Mesenchymal stem cell (in vitro differentiated cells and primary cell): ENCODE measurements around the gene THAP7.
A peak's percentile ranks its signal among the peaks of the same experiment; 100 is the strongest.

Experiments
- DNase-seq: peaks from one replicate; pipeline ENCODE4 v3.0.0-alpha.2; 2013
- H2AFZ ChIP-seq: one replicate; pipeline ENCODE4 v1.6.1; 2013; ENCODE audit warnings: low read depth, mild to moderate bottlenecking, control low read depth, inconsistent platforms, low read length, moderate library complexity
- H2AK5ac ChIP-seq: 2 replicates; pipeline ENCODE4 v1.6.1; 2013; ENCODE audit warnings: low read length, moderate library complexity, mild to moderate bottlenecking, inconsistent platforms; ENCODE audit not compliant: severe bottlenecking
- H2BK120ac ChIP-seq: one replicate; pipeline ENCODE4 v1.6.1; 2013; ENCODE audit warnings: low read depth, mild to moderate bottlenecking, inconsistent platforms, low read length, moderate library complexity
- H2BK12ac ChIP-seq, 2 experiments: one replicate each; pipeline ENCODE4 v1.6.1; 2013; ENCODE audit warnings: inconsistent platforms in 2 of 2, low read length in 2 of 2, mild to moderate bottlenecking in 2 of 2, moderate library complexity in 2 of 2, control low read depth in 1 of 2
- H2BK15ac ChIP-seq: one replicate; pipeline ENCODE4 v1.6.1; 2013; ENCODE audit warnings: mild to moderate bottlenecking, low read depth, inconsistent platforms; ENCODE audit not compliant: poor library complexity, severe bottlenecking
- H2BK5ac ChIP-seq: 2 replicates; pipeline ENCODE4 v1.6.1; 2013; ENCODE audit warnings: low read depth, mild to moderate bottlenecking, low read length, control low read depth, inconsistent platforms; ENCODE audit not compliant: poor library complexity, severe bottlenecking
- H3K14ac ChIP-seq, 2 experiments: one replicate each; pipeline ENCODE4 v1.6.1; 2013; ENCODE audit warnings: inconsistent platforms in 2 of 2, low read length in 2 of 2, control low read depth in 1 of 2, mild to moderate bottlenecking in 1 of 2, moderate library complexity in 1 of 2
- H3K18ac ChIP-seq, 2 experiments: one replicate each; pipeline ENCODE4 v1.6.1; 2013; ENCODE audit warnings: inconsistent platforms in 2 of 2, low read length in 2 of 2, control low read depth in 1 of 2, low read depth in 1 of 2, mild to moderate bottlenecking in 1 of 2
- H3K23ac ChIP-seq, 2 experiments: one replicate each; pipeline ENCODE4 v1.6.1; 2013; ENCODE audit warnings: inconsistent platforms in 2 of 2, low read length in 2 of 2, mild to moderate bottlenecking in 2 of 2, moderate library complexity in 2 of 2, control low read depth in 1 of 2
- H3K27ac ChIP-seq: 2 replicates; pipeline ENCODE4 v1.5.1; 2013; ENCODE audit warnings: mild to moderate bottlenecking, moderate library complexity, low read length, control low read depth, inconsistent platforms; ENCODE audit not compliant: poor library complexity, severe bottlenecking
- H3K27me3 ChIP-seq, 2 experiments: 2 replicates each; pipeline versions ENCODE4 v1.6.1 to v1.7.0; 2013; ENCODE audit warnings: low read length in 2 of 2, mild to moderate bottlenecking in 2 of 2, moderate library complexity in 2 of 2, control low read depth in 1 of 2, inconsistent platforms in 1 of 2; ENCODE audit not compliant: control insufficient read depth in 1 of 2, insufficient read depth in 1 of 2
- H3K36me3 ChIP-seq, 2 experiments: 2 replicates each; pipeline versions ENCODE4 v1.6.1 to v1.7.0; 2013; ENCODE audit warnings: low read length in 2 of 2, control low read depth in 1 of 2, inconsistent platforms in 1 of 2, low read depth in 1 of 2, mild to moderate bottlenecking in 1 of 2; ENCODE audit not compliant: insufficient read depth in 2 of 2, control insufficient read depth in 1 of 2
- H3K4ac ChIP-seq, 2 experiments: one replicate each; pipeline ENCODE4 v1.6.1; 2013; ENCODE audit warnings: inconsistent platforms in 2 of 2, low read length in 2 of 2, mild to moderate bottlenecking in 2 of 2, moderate library complexity in 2 of 2, control low read depth in 1 of 2, low read depth in 1 of 2
- H3K4me1 ChIP-seq: 2 replicates; pipeline ENCODE4 v1.6.1; 2013; ENCODE audit warnings: low read depth, low read length, control low read depth; ENCODE audit not compliant: control insufficient read depth, insufficient read depth
- H3K4me2 ChIP-seq: 2 replicates; pipeline ENCODE4 v1.6.1; 2013; ENCODE audit warnings: low read length, mild to moderate bottlenecking, inconsistent platforms; ENCODE audit not compliant: poor library complexity, severe bottlenecking
- H3K4me3 ChIP-seq, 2 experiments: 2 replicates each; pipeline versions ENCODE4 v1.5.1 to v1.7.0; 2013; ENCODE audit warnings: low read length in 2 of 2, mild to moderate bottlenecking in 2 of 2, control low read depth in 1 of 2, low read depth in 1 of 2; ENCODE audit not compliant: insufficient read depth in 1 of 2
- H3K79me1 ChIP-seq: replicated peaks from 2 replicates; pipeline ENCODE4 v1.6.1; 2013; ENCODE audit warnings: mild to moderate bottlenecking, control low read depth, low read length, inconsistent platforms; ENCODE audit not compliant: poor library complexity, severe bottlenecking
- H3K9ac ChIP-seq: 2 replicates; pipeline ENCODE4 v1.7.0; 2013; ENCODE audit warnings: mild to moderate bottlenecking, low read length, moderate library complexity
- H3K9me3 ChIP-seq: 2 replicates; pipeline ENCODE4 v1.7.0; 2013; ENCODE audit warnings: mild to moderate bottlenecking, low read length; ENCODE audit not compliant: control insufficient read depth
- H4K8ac ChIP-seq: one replicate; pipeline ENCODE4 v1.6.1; 2013; ENCODE audit warnings: inconsistent platforms, mild to moderate bottlenecking, low read length, moderate library complexity
- H4K91ac ChIP-seq: one replicate; pipeline ENCODE4 v1.6.1; 2013; ENCODE audit warnings: mild to moderate bottlenecking, low read length, inconsistent platforms
- WGBS: methylation state at CpG from one replicate; pipeline ENCODE4 v1.1.7; 2013; ENCODE audit warnings: mixed read lengths; 5-methylcytosine and 5-hydroxymethylcytosine counted together

The THAP7 gene

DNA sequence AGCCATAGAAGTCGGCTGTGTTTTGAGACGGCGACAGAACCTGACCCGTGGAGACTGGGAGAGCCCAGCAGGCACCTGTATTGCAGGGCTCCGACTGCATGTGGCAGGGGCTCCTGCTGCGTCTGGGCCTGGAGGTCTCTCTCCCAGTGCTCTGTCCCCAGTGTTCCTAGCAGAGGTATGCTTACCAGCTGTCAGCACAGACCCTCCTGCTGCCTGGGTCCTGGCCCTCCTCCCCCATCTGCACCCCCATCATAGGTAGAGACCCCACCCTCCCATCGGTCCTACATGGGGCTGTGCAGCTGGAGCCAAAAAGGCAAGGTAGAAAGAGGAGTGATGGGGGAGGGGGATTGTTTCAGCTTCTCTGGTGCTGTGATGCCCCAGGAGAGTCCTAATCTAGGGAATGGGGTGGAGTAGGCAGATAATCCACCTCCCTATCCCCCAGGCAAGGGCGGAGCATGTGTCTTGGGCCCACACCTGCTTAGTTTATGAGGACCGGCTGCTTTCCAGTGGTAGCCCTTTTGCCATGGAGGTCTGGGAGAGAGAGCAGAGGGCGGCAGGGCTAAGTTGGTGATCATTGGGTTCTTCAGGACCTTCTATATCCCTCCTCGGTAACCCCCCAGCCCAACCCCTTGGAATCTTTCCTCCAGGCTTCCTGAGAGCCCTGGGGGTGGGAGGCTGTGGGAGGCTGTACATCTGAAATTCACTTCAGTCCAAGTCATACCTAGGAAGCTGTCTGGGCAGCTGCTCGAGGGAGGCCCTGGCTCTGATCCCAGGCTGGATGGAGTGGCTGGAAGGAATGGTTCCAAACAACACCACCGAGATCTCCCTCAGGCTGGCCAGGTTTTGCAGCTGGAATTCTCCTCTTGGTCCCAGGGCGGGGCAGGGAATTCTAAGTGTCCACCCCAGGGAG is 25.1 kb upstream of the THAP7 start:
- Histone ChIP-seq H4K8ac (no peak overlapping the region), H3K4me3 (no peak overlapping the region), H3K27me3 (peaks cover 29 to 55% of the 10 kb centered on the region in 2 experiments), H3K79me1 (no peaks in the 10 kb centered on the region), H3K4me2 (no peak overlapping the region), H3K14ac (no peak overlapping the region), H3K9me3 (no peaks in the 10 kb centered on the region), H3K9ac (no peak overlapping the region), H2BK12ac (no peak overlapping the region), H2BK15ac (peak overlapping the region; percentile 12), H3K36me3 (peaks cover 0 to 4% of the 10 kb centered on the region in 2 experiments), H2BK120ac (no peak overlapping the region), H2BK5ac (no peak overlapping the region), H4K91ac (no peak overlapping the region), H2AK5ac (no peak overlapping the region), H3K4me1 (peaks cover 14% of the 10 kb centered on the region), H2AFZ (no peak overlapping the region), H3K18ac (no peak overlapping the region), H3K4ac (no peak overlapping the region), H3K27ac (no peak overlapping the region), H3K23ac (no peak overlapping the region)
- WGBS = 81% methylated on average over 11 of the region's 14 CpGs
- DNase-seq = no peak

- peaks cover 19 to 52% of the 10 kb centered on the region in 2 experiments for H3K27me3 ChIP-seq
- no peak overlapping the region for H2BK5ac ChIP-seq
- no peak overlapping the region for H3K4ac ChIP-seq
- H3K9ac ChIP-seq = no peak overlapping the region
- 87% methylated on average over 25 of the region's 27 CpGs for WGBS
- H3K23ac ChIP-seq = no peak overlapping the region
- H3K14ac ChIP-seq = peak overlapping the region in 1 of 2 experiments; percentile 45
- no peak overlapping the region for H4K8ac ChIP-seq
- no peak overlapping the region for H3K27ac ChIP-seq
- no peak overlapping the region for H2BK12ac ChIP-seq
- H2BK15ac ChIP-seq = no peak overlapping the region
- no peak overlapping the region for H3K4me3 ChIP-seq
- H4K91ac ChIP-seq = peak overlapping the region; percentile 16
- peaks cover 0 to 4% of the 10 kb centered on the region in 2 experiments for H3K36me3 ChIP-seq
- no peak for DNase-seq
- H3K4me2 ChIP-seq = no peak overlapping the region
- H3K79me1 ChIP-seq = no peaks in the 10 kb centered on the region
- H3K9me3 ChIP-seq = no peaks in the 10 kb centered on the region
- no peak overlapping the region for H2AK5ac ChIP-seq
- H2AFZ ChIP-seq = no peak overlapping the region
- H3K4me1 ChIP-seq = peaks cover 7% of the 10 kb centered on the region
- H2BK120ac ChIP-seq = no peak overlapping the region
- no peak overlapping the region for H3K18ac ChIP-seq
Observed at GRCh38 chr22:21025763-21026755, 24.1 kb upstream of the THAP7 start.

- no peak overlapping the region for H3K9ac ChIP-seq
- H3K4me3 ChIP-seq = no peak overlapping the region
- H2AK5ac ChIP-seq = no peak overlapping the region
- H3K4me2 ChIP-seq = no peak overlapping the region
- no peaks in the 10 kb centered on the region for H3K9me3 ChIP-seq
- no peak overlapping the region for H2BK12ac ChIP-seq
- peaks cover 0 to 4% of the 10 kb centered on the region in 2 experiments for H3K36me3 ChIP-seq
- H3K27me3 ChIP-seq = peaks cover 11 to 45% of the 10 kb centered on the region in 2 experiments
- no peak overlapping the region for H2BK5ac ChIP-seq
- H4K8ac ChIP-seq = no peak overlapping the region
- no peak overlapping the region for H3K27ac ChIP-seq
- 69% methylated on average over 7 of the region's 8 CpGs for WGBS
- no peak overlapping the region for H4K91ac ChIP-seq
- H3K14ac ChIP-seq = no peak overlapping the region
- H3K4ac ChIP-seq = no peak overlapping the region
- no peak for DNase-seq
- H2BK120ac ChIP-seq = no peak overlapping the region
- peaks cover 7% of the 10 kb centered on the region for H3K4me1 ChIP-seq
- H3K18ac ChIP-seq = no peak overlapping the region
- H3K79me1 ChIP-seq = no peaks in the 10 kb centered on the region
- no peak overlapping the region for H2AFZ ChIP-seq
- H3K23ac ChIP-seq = no peak overlapping the region
- no peak overlapping the region for H2BK15ac ChIP-seq
Observed at GRCh38 chr22:21025266-21025665, 23.3 kb upstream of the THAP7 start.
